ENCODE data around the gene SPAG16. TPM values are rescaled to one million over a fixed set of nuclear protein-coding genes. Genes with fewer than 3 reads are reported as not detected.
A peak's percentile ranks its signal among the peaks of the same experiment; 100 is the strongest.

SPAG16 gene
- total and polyA plus RNA-seq, 2 experiments from 2014 or later, result 28.9 to 30.7 TPM

- Histone ChIP-seq H3K9me2 (ENCODE audit: insufficient read depth) (no peaks in the 10 kb centered on the region), H3K27ac (no peak overlapping the region), H3K79me2 (ENCODE audit: insufficient read depth) (no peaks in the 10 kb centered on the region), H3K9ac (no peak overlapping the region), H3K4me3 (no peak overlapping the region), H4K20me1 (ENCODE audit: insufficient read depth) (no peaks in the 10 kb centered on the region), H3K4me2 (ENCODE audit: unreplicated experiment) (peak overlapping the region; percentile 20), H3K9me3 (ENCODE audit: low read depth) (no peaks in the 10 kb centered on the region), H3F3A (ENCODE audit: insufficient read depth) (no peaks in the 10 kb centered on the region), H2AFZ (no peak overlapping the region), H3K36me3 (ENCODE audit: low read depth) (no peaks in the 10 kb centered on the region), H3K27me3 (replicated peaks; ENCODE audit: insufficient read depth) (no peaks in the 10 kb centered on the region), H3K4me1 (ENCODE audit: insufficient read depth) (peaks cover 13% of the 10 kb centered on the region)
- TF ChIP-seq EZH2phosphoT487 (IDR thresholded peaks at IDR 0.05; ENCODE audit: insufficient read depth, low read depth), result no peak
- TF ChIP-seq EZH2 (IDR thresholded peaks at IDR 0.05; ENCODE audit: insufficient read depth, poor library complexity, severe bottlenecking), result no peak
- DNase-seq, result peak; percentile 18
- in situ Hi-C loops (cut with MboI), result no loop called here
- WGBS, 2 experiments (ENCODE audit: low coverage in 1 of 2, low lambda C conversion rate in 2 of 2, missing lambda C conversion rate in 2 of 2), result 30 to 36% methylated on average over 3 of the region's 3 CpGs
Measured at GRCh38 chr2:214311931-214312749, 1027.9 kb downstream of the SPAG16 start.

GRCh38 chr2:214315324-214315723, 1031.1 kb downstream of the SPAG16 start:
- DNase-seq, result no peak
- no peaks in the 10 kb centered on the region for H3K9me3 ChIP-seq (ENCODE audit: low read depth)
- H3K36me3 ChIP-seq (ENCODE audit: low read depth), result no peaks in the 10 kb centered on the region
- H3K9ac ChIP-seq, result no peak overlapping the region
- H3K79me2 ChIP-seq (ENCODE audit: insufficient read depth), result no peaks in the 10 kb centered on the region
- TF ChIP-seq EZH2 (IDR thresholded peaks at IDR 0.05; ENCODE audit: insufficient read depth, poor library complexity, severe bottlenecking) (no peak), EZH2phosphoT487 (IDR thresholded peaks at IDR 0.05; ENCODE audit: insufficient read depth, low read depth) (no peak)
- 76 to 78% methylated on average over 3 of the region's 3 CpGs for WGBS, 2 experiments (ENCODE audit: low coverage in 1 of 2, low lambda C conversion rate in 2 of 2, missing lambda C conversion rate in 2 of 2)
- H3K4me2 ChIP-seq (ENCODE audit: unreplicated experiment), result no peak overlapping the region
- peaks cover 13% of the 10 kb centered on the region for H3K4me1 ChIP-seq (ENCODE audit: insufficient read depth)
- H3F3A ChIP-seq (ENCODE audit: insufficient read depth), result no peaks in the 10 kb centered on the region
- H2AFZ ChIP-seq, result no peak overlapping the region
- no peak overlapping the region for H3K27ac ChIP-seq
- no peaks in the 10 kb centered on the region for H3K9me2 ChIP-seq (ENCODE audit: insufficient read depth)
- in situ Hi-C loops (cut with MboI), result no loop called here
- H3K27me3 ChIP-seq (replicated peaks; ENCODE audit: insufficient read depth), result no peaks in the 10 kb centered on the region
- no peaks in the 10 kb centered on the region for H4K20me1 ChIP-seq (ENCODE audit: insufficient read depth)
- no peak overlapping the region for H3K4me3 ChIP-seq

GRCh38 chr2:214320211-214320610, 1035.9 kb downstream of the SPAG16 start:
- in situ Hi-C loops (cut with MboI), result no loop called here
- H3K4me3 ChIP-seq, result no peak overlapping the region
- no peaks in the 10 kb centered on the region for H3K27me3 ChIP-seq (replicated peaks; ENCODE audit: insufficient read depth)
- no peak overlapping the region for H3K27ac ChIP-seq
- H3K9me3 ChIP-seq (ENCODE audit: low read depth), result no peaks in the 10 kb centered on the region
- no peaks in the 10 kb centered on the region for H3K36me3 ChIP-seq (ENCODE audit: low read depth)
- H3K9ac ChIP-seq, result no peak overlapping the region
- H3K4me1 ChIP-seq (ENCODE audit: insufficient read depth), result 0 out of 2 replicates have a peak, but pooled peaks cover 9% of the 10 kb centered on the region
- H3K9me2 ChIP-seq (ENCODE audit: insufficient read depth), result no peaks in the 10 kb centered on the region
- no peak overlapping the region for H3K4me2 ChIP-seq (ENCODE audit: unreplicated experiment)
- no peaks in the 10 kb centered on the region for H3K79me2 ChIP-seq (ENCODE audit: insufficient read depth)
- H4K20me1 ChIP-seq (ENCODE audit: insufficient read depth), result no peaks in the 10 kb centered on the region
- TF ChIP-seq EZH2phosphoT487 (IDR thresholded peaks at IDR 0.05; ENCODE audit: insufficient read depth, low read depth) (no peak), EZH2 (IDR thresholded peaks at IDR 0.05; ENCODE audit: insufficient read depth, poor library complexity, severe bottlenecking) (no peak)
- no peaks in the 10 kb centered on the region for H3F3A ChIP-seq (ENCODE audit: insufficient read depth)
- no peak overlapping the region for H2AFZ ChIP-seq
- no peak for DNase-seq

- in situ Hi-C loops (cut with MboI), result no loop called here
- DNase-seq, result peak; percentile 73
- WGBS, 2 experiments (ENCODE audit: low coverage in 1 of 2, low lambda C conversion rate in 2 of 2, missing lambda C conversion rate in 2 of 2), result 43 to 55% methylated on average over 3 of the region's 3 CpGs
Measured at GRCh38 chr2:214322662-214323061, 1038.4 kb downstream of the SPAG16 start.

More at GRCh38 chr2:214322662-214323061, 1038.4 kb downstream of the SPAG16 start:
- no peak overlapping the region for H3K4me3 ChIP-seq
- no peaks in the 10 kb centered on the region for H3F3A ChIP-seq (ENCODE audit: insufficient read depth)
- H3K9me2 ChIP-seq (ENCODE audit: insufficient read depth), result no peaks in the 10 kb centered on the region
- H3K27me3 ChIP-seq (replicated peaks; ENCODE audit: insufficient read depth), result no peaks in the 10 kb centered on the region
- H3K9ac ChIP-seq, result no peak overlapping the region
- no peaks in the 10 kb centered on the region for H3K9me3 ChIP-seq (ENCODE audit: low read depth)
- H2AFZ ChIP-seq, result peak overlapping the region; percentile 32; the same call in 1 of the 2 replicates
- TF ChIP-seq EZH2phosphoT487 (IDR thresholded peaks at IDR 0.05; ENCODE audit: insufficient read depth, low read depth) (no peak), EZH2 (IDR thresholded peaks at IDR 0.05; ENCODE audit: insufficient read depth, poor library complexity, severe bottlenecking) (no peak)
- no peak overlapping the region for H3K27ac ChIP-seq
- no peaks in the 10 kb centered on the region for H3K79me2 ChIP-seq (ENCODE audit: insufficient read depth)
- no peaks in the 10 kb centered on the region for H3K36me3 ChIP-seq (ENCODE audit: low read depth)
- H3K4me1 ChIP-seq (ENCODE audit: insufficient read depth), result 0 out of 2 replicates have a peak, but pooled peaks cover 9% of the 10 kb centered on the region
- H4K20me1 ChIP-seq (ENCODE audit: insufficient read depth), result no peaks in the 10 kb centered on the region
- no peak overlapping the region for H3K4me2 ChIP-seq (ENCODE audit: unreplicated experiment)

Measured in GM23248 (cell line).